Activated CD8-positive, alpha-beta memory T cell treated with anti-CD3 and anti-CD28 coated beads for 4 hours (primary cell): ENCODE measurements around the gene MAPRE3.

Experiments used
- DNase-seq, 2 donors: peaks; one replicate each; pipeline ENCODE4 v3.0.0-alpha.2; 2020; ENCODE audit warnings: low read depth in 2 of 2

Gene MAPRE3

DNA sequence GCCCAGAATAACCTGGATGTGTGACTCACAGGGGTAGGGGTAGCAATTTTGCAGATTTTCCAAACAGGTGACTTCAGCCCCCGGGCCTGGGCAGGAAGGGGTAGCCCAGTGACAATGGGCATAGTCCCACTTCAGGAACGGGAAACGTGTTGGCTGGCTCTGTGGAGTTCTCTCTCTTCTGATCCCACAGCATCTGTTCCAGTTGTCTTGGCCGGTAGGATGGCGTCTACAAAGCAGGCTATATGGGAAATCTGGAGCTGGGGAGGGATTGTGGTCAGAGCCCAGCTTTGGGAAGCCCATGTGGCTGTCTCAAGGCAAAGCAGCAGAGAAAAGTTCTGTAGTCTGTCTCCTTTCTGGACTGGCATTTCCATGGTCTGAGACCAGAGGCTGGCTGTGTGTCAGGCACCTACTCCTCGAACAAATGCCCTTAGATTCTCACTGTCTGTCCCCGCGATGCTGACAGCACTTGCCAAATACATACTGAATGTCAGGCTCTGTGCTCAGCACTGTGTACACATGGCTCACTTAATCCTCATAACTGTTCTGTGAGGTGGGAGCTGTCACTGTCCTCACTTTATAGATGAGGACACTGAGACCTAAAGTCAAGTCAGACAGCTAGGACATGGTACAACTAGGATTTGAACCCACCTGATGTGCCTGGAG is 44.5 kb downstream of the MAPRE3 start:
- DNase-seq: no peak

DNA sequence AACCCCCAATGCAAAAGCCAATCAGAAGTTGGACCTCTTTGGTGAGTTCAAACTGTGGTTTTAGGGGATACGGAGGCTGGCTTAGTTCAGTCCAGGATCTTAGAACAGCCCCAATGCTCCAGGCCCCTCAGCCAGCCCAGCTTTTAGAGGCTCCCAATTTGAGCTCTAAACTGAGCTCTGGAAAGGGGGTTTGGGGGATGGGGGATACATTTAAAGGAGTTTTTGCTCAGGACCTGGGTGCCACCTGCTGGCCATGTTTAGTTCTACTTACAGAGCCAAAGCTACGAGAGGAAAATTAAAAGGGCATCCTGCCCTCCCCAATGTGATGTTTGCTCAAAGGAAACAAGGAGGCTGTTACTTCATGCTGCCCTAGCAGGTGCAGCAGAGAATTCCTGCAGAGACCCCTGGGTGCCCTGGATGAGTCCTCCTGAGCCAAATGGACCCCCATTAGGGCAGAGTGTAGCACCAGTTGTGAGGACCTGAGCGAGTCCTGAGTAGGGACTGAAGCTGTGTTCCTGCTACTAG is 46.4 kb downstream of the MAPRE3 start:
- peak in 1 of 2 donors; percentile 12 for DNase-seq

DNA sequence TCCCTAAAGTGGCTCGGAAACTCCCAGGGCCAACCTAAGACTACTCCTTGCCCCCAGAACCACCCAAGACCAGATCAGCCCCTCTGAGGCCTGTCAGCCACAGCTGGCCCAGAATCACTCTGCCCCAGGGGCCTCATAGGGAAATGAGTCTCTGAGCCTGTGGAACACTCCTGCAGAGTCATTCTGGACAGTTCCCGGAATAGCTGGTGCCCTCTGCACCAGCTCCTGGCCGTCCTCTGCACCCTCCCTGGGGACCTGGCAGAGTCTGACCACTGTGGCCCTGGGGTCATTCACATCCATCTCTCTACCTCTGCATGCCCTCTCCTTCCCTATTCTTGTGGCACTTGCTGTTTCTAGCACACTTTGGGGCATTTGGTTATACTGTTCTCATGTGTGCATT is 47.7 kb downstream of the MAPRE3 start:
- DNase-seq: no peak

DNA sequence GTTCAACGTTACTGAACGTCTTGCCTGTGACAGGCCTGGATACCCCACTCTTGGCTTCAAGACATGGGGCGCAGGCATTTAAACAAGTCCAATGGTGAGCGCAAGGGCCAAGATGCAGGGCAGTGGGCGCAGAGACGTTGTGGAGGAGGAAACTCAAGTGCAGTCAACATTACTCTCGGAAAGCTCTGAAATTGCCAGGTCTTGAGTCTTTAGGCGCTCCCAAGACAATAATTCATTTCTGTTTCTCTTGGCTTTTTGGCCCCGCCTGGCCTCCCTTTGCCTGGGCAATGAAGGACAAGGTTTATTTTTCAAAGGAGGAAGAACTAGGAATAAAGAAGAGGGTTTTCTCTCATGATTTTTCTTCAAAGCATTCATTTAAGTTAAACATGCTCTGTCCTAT is 49.0 kb downstream of the MAPRE3 start:
- no peak for DNase-seq

DNA sequence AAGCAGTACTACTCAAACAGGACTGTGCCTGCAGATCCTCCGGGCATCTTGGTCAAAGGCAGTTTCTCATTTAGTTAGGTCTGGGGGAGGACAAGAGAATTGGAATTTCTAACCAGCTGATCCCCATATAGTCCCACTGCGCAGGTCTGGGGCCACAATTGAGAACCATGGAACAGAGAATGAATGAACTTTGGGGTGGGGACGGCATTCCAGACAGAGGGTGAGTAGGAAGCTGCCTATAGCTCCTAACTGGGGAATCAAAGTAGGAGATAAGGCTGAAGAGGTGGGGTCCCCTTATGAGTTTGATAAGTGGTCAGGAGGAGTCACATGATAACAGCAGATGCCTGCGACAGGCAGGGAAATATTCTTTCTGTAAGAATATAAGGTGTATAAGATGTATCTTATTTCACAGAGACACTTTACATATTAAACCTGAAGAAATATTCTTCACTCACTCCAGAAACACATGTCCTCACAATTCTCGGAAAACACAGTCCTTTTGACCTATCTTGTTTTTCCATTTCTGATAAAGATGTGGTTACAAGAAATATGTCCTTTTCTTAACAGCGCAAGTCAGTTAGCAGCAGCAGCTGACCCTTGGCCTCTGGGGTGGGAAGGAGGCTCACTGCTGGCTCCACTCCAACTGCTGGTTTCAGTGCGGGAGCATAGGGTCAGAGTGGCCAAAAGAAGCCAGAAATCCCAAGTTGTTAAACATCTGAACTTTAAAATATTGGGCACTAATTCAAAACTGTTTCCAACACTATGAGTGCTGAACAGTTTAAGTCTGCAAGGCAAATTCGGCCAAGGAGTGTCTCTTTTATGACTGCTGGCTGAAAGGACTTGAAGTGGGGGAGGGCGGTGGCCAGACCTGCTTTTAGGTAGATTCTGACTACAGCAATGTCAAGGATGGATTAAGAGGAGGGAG is 49.8 kb downstream of the MAPRE3 start:
- DNase-seq: no peak

- DNase-seq: no peak
Measured at GRCh38 chr2:27021253-27022049, 51.0 kb downstream of the MAPRE3 start.

- DNase-seq: no peak
Measured at GRCh38 chr2:27023740-27024139, 53.3 kb downstream of the MAPRE3 start.

GRCh38 chr2:27024188-27024587 is 53.8 kb downstream of the MAPRE3 start:
- DNase-seq: no peak

DNA sequence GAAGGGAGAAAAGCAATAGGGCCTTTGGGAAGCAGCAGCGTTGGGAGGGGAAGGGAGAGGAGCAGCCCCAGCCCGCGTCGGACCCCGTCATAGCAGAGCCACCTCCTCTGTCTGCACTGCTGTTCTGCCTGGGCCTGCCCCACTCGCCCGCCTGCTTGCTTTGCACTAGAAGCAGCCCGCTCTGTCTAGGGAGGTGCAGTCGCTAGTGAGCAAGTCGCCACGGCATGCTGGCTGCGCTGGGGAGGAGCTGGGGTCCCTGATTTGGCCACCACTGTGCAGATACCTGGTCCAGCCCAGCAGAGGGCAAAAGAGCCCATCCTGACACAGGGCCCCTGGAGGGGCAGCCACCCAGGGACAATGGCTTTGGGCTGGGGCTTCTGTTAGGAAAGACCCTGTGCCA is 54.4 kb downstream of the MAPRE3 start:
- DNase-seq: no peak

DNA sequence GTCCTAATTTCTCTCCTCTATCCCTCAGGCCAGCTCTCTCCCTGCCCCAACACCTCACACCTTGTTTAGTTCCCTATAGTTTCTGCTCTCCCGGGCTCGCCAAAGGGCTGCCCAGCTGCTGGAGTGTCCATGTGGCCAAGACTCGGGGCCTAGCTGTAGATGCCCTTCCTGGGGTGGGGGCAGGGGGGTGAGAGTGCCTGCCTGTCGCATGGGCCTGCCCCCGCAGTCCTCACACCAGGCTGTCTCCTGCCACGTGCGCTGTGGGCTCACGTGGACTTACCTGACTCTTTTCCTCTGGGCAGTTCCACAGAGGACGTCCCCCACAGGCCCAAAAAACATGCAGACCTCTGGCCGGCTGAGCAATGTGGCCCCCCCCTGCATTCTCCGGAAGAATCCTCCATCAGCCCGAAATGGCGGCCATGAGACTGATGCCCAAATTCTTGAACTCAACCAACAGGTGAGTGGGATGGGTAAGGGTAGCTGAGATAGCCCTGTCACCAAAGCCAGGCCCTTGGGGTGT is 54.9 kb downstream of the MAPRE3 start:
- no peak for DNase-seq

DNA sequence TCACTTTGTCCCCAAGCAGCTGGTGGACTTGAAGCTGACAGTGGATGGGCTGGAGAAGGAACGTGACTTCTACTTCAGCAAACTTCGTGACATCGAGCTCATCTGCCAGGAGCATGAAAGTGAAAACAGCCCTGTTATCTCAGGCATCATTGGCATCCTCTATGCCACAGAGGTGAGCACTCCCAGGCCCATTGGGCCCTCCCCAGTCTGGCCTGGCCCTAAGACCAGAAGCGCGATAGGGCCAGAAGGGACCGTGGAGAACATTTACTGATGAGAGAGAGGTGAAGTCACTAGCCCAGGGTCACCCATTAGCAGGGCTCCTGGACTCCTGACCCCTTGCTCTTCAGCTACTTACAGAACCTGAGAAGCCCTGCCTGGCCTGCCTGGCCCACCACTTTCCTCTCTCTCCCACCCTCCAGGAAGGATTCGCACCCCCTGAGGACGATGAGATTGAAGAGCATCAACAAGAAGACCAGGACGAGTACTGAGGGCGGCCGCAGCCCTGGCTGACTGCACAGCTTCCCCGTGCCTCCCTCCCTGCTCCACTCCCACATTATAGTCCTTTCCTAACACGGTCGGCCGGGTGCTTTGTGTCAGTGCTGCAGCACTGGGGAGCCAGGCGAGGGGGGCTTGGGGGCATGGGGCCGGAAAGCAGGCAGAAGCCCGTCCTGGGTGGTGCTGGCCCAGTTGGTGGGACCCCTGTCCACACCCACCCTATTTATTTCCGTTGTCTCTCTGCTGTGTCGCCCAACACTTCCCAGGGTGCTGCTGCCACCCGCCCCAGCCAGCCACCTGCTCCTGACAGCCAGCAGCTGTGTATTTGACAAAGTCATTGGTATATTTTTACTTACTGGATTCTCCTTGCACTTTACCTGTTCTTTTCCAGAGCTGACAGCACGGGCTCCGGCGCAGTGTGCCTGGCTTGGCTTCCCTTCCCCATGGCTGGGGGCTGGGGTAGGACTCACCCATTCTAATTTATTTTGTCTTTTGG is 55.7 kb downstream of the MAPRE3 start:
- DNase-seq: no peak

DNA sequence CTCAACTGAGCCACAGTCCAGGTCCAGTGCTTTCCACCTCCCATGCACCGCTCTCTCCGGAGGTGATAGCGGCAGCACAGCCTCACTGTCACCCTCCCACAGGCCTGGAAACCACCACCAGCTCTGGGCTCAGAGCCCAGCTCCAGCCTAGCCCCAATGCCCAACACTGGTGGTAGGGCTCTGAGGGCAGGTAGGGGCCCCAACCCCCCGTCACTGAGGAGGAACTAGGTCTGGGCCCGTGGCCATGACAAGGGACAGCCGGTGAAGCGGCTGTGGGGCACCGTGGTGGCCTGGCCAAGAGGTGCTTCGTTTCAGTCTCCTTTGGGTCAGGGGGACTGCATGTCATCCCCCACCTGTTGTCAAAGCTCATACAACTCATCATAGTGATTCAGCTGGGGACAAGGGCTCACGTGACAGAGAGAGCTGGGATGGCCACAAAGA is 56.8 kb downstream of the MAPRE3 start:
- no peak for DNase-seq

DNA sequence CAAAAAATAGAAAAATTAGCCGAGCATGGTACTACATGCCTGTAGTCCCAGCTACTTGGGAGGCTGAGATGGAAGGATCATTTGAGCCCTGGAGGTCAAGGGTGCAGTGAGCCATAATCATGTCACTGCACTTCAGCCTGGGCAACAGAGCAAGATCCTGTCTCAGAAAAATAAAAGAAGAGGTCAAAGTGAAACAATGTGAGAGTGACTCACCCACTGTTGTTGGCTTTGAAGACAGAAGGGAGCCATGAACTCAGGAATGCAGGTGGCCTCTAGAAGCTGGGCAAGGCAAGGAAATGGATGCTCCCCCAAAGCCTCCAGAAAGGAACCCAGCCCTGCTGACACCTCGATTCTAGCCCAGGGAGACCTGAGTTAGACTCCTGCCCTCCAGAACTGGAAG is 58.6 kb downstream of the MAPRE3 start:
- no peak for DNase-seq

GRCh38 chr2:27032495-27033252 is 62.2 kb downstream of the MAPRE3 start, which contains the start of gene TMEM214:
TSS of gene TMEM214 (plus strand) at chr2:27032965. CDS start at chr2:27033016, 51 bp downstream.
- peak; percentile 52 to 57 for DNase-seq

- no peak for DNase-seq
Measured at GRCh38 chr2:27033253-27033852, 62.9 kb downstream of the MAPRE3 start.

- no peak for DNase-seq
Measured at GRCh38 chr2:27038012-27038411, 67.6 kb downstream of the MAPRE3 start.

DNA sequence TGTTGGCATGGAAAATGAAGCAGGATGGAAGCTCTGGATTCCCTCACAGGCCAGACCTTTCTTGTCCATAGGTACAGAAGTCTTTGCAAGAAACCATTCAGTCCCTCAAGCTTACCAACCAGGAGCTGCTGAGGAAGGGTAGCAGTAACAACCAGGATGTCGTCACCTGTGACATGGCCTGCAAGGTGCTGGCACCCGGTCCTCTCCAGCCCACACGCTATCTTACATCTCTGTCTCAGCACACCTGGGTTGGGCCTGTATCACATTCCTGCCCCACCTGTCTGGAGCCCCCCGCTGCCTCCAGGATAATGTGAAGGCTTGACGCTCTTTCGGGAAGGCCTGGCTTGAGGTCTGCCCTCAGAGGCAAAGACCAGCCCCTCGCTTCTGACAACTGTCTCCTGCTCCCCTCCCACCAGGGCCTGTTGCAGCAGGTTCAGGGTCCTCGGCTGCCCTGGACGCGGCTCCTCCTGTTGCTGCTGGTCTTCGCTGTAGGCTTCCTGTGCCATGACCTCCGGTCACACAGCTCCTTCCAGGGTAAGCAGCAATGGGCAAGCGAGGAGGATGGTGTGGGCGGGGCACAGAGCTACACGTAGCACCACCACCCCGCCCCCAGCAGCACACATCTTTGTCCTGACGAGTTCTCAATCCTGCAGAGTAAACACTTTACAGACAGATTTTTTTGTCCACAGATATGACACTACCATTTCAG is 68.3 kb downstream of the MAPRE3 start:
- DNase-seq: no peak

DNA sequence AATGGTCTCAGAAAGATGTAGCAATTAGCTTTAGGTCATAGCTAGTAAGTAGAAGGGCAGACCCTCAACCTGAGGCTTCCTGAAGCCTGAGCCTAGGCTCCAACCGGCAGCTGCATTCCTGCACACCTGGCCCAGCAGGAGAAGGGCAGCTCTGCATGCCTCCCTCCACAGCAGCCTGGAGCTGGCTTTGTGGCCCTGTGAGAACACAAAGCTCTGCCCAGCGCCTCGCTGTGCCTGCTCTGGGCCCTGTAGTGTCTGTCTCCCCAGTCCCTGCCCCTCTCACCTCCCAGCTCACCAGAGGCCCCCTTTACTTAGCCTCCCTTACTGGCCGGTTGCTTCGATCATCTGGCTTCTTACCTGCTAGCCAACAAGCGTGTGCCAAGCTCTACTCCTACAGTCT is 69.0 kb downstream of the MAPRE3 start:
- no peak for DNase-seq

- no peak for DNase-seq
Measured at GRCh38 chr2:27039871-27040270, 69.4 kb downstream of the MAPRE3 start.
